ENCODE measurements around the gene MIOX.

MIOX gene

GRCh38 chr22:50497093-50497492 is 10.4 kb downstream of the MIOX start:
- DNase-seq = no peak

GRCh38 chr22:50498322-50498890 is 11.7 kb downstream of the MIOX start:
- peak; percentile 77 for DNase-seq

- no peak for DNase-seq
Measured at GRCh38 chr22:50500452-50500851, 13.8 kb downstream of the MIOX start.

- no peak for DNase-seq
Measured at GRCh38 chr22:50502096-50502495, 15.4 kb downstream of the MIOX start.

DNA sequence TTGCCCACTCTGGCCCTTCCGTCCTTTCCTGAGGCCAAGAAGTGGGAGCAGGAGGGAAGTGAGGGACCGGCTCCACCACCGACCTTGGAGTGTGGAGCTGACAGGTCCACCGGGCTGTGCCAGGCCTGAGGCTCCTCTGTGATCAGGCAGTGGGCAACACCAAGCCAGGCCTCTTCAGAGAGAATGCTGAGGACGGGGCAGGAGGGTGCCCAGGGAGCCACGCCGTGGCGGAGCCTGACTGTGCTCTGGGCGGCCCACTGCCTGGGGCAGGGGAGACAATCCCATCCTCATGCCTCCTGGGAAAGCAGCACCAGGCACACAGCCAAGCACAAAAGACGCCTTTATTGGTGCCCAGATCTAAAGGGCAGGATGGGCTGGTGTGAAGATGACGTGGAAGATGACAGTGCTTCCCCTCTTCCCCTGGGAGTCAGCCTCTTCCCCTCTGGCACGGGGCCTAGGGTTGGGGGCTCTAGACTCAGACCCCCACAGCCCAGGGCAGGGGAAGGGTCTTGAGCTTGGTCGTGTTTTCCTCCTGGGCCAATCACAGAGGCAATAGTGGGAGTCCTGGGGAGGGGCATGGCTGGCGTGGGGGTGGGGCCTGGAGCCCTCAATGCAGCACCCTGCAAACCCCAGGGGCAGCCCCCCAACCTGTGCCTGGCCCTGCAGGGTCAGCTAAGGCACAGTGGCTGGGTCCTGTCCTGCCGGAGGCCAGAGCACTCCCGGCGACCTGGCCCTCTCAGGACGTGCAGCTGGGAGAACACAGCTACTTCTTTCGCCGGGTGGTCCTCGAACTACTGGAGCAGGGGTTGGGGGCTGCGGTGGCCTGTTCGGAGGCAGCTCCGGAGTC is 16.2 kb downstream of the MIOX start:
- DNase-seq = no peak

GRCh38 chr22:50503475-50504145 is 17.0 kb downstream of the MIOX start:
- DNase-seq = no peak

- no peak for DNase-seq
Measured at GRCh38 chr22:50504369-50505211, 17.9 kb downstream of the MIOX start.

- no peak for DNase-seq
Measured at GRCh38 chr22:50505276-50505775, 18.7 kb downstream of the MIOX start.

DNA sequence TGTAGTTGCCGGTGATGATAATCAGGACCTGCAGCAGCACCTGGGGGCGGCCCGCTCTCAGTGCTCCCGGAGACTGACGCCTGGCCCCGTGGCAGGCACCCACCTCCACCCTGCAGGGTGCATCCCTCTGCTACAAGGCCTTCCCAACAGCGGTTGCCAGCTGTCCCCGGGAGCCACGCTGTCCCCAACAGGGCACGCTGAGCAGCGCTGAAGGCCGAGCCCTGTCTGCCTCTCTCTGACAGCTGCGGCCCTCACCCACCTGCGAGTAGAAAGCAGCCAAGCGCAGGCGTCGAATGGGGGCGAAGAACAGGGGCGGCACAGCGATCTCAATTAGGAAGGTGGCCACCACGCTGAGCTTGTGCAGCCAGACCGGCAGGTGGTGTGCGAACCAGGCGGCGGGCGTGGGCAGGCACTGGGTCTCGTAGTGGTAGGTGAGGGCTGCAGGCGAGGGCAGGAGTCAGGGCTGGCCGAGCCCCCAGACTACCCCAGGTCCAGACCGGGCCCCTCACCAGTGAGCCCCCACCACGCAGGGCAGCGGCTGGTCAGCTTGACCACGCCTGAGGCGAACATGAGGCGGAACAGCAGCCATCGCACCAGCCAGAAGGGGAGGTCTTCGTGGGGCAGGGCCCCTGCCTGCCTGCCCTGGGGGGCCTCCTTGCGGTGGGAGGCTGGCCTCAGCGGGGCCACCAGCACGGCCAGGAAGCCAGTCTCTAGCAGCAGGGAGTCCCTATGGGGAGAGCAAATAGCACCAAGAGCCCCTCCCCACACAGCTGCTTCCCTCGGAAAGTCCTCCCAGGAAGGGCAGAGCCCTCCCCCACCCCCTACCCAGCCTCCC is 19.3 kb downstream of the MIOX start:
- DNase-seq = no peak

DNA sequence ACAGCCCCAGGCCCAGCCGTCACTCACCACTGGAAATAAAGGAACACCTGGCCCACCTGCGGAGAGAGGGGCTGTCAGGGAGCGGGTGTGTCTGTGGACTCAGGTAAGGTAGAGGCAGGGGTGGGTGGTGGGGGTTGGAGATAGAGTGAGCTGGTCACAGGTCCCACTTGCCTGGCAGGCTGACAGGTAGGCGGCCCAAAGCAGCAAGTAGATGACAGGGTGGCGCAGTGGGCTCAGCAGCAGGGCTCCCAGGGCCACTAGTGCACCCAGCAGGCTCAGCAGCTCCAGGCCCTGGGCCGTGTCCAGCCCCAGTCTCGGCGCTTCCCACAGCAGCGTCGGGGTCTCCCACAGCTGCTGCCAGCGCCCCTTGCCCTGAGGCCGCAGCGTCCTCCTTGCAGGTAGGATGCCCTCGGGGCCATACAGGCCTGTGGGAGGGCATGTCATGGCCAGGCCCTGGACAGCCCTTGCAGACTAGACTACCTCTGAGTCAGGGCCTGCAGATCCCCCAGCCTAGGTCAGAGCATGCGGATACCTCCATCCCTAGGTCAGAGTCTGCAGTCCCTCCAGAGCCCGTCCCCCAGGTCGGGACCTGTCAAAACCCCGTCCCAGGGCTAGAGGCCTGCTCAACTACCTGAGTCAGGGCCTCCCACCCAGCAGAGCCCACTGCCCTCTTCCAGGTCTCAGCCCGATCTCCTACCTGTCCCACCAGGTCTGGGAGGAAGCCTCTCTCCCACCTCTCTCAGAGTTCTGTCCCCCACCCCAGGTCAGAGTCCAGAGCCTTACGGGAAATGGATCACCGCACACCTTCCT is 20.2 kb downstream of the MIOX start:
- DNase-seq = no peak

DNA sequence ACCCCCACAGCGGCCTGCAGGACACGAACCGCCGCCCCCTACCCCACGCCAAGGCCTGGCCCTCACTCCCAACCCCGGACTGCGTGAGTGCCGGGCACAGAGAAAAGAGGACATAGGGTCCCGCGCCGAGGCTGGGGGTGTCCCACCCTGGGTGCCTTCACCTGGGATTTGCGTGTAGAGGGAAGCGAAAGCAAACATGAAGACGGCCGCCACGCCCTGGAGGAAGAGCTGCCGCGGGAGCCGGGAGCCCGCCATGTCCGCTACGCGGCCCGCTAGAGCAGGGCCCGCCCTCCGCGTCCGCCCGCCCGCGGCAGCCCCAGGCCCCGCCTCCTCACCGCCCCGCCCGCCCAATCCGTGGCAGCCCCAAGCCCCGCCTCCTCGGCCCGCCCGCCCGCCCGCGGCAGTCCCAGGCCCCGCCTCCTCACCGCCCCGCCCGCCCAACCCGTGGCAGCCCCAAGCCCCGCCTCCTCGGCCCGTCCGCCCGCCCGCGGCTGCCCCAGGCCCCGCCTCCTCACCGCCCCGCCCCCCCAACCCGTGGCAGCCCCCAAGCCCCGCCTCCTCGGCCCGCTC is 20.8 kb downstream of the MIOX start, which contains the start of gene LMF2:
Gene LMF2 (minus strand): TSS at position 282 of the 570 bp plus-strand sequence. CDS start 27 bp downstream, at position 255.
- peak; percentile 94 for DNase-seq

DNA sequence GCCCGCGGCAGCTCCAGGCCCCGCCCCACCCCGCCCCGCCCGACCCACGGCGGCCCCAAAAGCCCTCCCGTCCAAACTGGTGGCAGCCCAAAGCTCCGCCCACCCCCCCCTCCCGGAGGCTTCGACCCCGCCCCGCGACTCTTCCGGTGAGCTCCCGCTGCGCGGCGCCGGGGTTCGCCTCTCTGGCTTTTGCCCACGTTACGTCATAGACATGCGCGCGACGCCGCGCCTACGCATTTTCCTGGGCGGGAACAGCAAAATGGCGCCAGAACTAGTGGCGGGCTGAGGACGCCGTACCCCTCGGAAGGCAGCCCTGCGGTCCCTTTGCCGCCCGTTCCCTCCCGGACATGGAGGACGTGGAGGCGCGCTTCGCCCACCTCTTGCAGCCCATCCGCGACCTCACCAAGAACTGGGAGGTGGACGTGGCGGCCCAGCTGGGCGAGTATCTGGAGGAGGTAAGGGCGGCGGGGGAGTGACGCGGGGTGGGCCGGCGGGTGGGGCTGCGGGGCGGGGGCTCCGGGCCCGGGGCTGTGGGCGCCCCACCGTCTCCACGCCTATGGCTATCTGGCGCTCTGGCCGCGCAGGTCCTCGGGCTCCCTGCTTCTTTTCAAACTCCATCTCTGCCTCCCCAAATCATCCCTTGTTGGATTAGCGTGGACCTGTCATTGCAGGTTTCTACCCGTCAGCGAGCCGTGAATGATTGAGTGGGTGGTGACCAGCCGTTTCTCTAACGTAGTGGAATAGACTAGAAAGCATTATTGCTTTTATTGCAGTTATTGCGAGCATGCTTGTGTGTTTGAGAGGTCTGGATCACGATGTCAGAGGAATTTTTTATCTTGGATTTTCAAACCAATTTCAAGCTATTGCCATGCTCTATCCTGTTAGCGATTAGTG is 21.6 kb downstream of the MIOX start, which contains the start of gene NCAPH2:
Gene NCAPH2 (plus strand): TSS at position 234 of the 894 bp plus-strand sequence. CDS start 114 bp downstream, at position 348.
- peak; percentile 98 for DNase-seq

DNA sequence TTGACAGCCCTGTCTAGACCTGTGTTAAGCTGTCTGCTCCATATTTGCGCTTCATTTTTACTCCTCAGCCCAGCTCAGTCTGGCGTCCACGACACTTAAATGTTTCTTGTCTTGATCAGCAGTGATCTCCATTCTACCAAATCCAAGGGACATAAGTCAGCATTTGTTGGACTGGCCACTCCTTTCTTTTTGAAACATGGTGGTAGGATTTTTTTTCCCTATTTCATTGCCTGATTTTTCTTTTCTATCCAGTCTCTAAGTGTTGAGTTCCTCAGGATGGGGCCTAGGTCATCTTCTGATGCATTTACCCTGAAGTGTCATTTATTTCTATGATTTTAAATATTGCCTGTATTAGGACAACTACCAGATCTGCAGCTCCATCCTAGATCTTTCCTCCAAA is 22.2 kb downstream of the MIOX start:
- DNase-seq = no peak

DNA sequence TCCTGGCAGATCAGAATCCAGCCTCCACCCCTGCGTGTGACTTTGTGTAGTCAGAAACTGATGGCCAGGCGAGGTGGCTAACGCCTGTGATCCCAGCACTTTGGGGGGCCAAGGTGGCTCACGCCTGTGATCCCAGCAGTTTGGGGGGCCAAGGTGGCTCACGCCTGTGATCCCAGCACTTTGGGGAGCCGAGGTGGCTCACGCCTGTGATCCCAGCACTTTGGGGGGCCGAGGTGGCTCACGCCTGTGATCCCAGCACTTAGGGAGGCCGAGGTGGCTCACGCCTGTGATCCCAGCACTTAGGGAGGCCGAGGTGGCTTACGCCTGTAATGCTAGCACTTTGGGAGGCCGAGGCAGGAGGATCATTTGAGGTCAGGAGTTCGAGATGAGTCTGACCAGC is 26.5 kb downstream of the MIOX start:
- no peak for DNase-seq

GRCh38 chr22:50516068-50516467 is 29.4 kb downstream of the MIOX start:
- no peak for DNase-seq

DNA sequence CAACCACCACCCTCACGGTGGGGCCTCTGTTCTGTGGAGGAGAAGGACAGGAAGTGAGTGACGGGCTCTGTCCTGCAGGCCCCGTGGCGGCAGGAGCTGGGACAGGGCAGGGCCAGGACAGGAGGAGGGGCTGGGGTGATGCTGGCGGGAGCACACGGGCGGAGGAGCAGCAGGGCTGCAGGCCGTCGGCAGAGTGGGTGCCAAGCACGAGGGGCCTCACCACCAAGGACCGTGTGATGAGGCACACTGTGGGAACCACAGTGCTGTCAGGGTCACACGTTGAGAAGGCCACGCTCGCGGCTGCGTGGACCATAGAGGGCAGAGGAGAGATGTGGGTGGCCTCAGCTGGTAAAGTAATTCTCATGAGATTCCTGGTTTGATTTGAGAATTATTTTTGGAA is 30.2 kb downstream of the MIOX start:
- no peak for DNase-seq

DNA sequence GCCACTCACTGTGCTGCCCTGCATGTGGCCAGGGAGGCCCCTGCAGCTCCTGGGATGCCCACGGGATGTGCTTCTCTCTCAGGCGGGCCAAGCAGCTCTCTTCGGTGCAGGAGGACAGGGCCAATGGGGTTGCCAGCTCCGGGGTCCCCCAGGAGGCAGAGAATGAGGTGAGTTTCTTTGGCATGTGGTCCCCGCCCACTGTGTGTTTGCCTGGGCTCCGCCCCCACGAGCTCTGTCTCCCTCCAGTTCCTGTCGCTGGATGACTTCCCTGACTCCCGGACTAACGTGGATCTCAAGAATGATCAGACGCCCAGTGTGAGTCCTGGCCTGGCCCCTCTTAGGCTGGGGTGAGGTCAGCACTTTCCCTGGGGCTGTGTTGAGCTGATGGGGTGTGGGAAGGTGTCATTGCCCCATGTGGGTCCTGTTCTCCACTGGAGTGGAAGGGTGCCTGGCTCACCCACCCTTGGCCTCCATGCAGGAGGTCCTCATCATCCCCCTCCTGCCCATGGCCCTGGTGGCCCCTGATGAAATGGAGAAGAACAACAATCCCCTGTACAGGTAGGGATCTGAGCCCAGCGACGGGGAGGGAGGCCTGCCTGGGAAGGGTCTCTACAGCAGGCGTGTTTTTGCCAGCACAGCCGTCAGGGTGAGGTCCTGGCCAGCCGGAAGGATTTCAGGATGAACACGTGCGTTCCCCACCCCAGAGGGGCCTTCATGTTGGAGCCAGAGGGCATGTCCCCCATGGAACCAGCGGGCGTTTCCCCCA is 31.0 kb downstream of the MIOX start:
- no peak for DNase-seq

- DNase-seq = no peak
Measured at GRCh38 chr22:50518606-50519005, 31.9 kb downstream of the MIOX start.

- no peak for DNase-seq
Measured at GRCh38 chr22:50519151-50519550, 32.5 kb downstream of the MIOX start.
